Measurements from ENCODE around the gene PIGH. TPM values are rescaled to one million over a fixed set of nuclear protein-coding genes. Genes with fewer than 3 reads are reported as not detected.

Gene PIGH, protein sequence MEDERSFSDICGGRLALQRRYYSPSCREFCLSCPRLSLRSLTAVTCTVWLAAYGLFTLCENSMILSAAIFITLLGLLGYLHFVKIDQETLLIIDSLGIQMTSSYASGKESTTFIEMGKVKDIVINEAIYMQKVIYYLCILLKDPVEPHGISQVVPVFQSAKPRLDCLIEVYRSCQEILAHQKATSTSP
- 10 to 100 TPM; 22.1 to 31.4 (median 29.2) TPM for total RNA-seq

DNA sequence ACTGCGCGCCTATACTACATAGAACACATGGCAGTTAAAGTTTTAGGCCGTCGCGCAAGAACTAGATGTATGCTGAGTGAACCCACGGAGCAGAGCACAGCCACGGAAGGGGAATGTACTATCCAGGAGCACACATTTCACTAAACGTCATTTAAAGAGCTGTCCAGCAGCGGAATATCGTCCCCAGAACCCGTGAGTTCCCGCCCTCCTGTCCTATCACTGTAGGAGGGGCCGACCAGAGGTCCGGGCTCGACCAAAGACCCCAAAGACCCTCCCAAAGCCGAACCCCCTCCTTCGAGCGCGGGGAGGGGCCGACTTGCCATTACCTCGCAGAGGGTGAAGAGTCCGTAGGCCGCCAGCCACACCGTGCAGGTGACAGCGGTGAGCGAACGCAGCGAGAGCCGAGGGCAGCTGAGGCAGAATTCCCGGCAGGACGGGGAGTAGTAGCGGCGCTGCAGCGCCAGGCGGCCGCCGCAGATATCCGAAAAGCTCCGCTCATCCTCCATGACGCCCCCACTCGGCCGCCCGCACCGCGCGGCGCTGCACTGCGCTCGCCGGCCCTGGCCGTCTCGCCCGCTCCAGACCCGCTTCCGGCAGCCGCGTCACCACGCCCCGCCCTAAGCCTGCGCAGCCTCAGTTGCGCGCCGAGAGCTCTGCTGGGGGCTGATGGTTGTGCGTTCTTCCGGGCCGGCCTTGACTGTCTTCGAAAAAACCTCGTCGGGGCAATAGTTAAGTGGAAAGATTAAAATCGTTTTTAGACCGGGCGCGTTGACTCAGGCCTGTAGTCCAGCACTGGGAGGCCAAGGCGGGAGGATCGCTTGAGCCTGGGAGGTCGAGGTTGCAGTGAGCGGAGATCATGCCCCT, at the start of gene PIGH:
PIGH (minus strand) TSS at position 571 of the 864 bp plus-strand sequence; CDS start at position 506, 65 bp downstream.
- TF ChIP-seq, protein P1, sequence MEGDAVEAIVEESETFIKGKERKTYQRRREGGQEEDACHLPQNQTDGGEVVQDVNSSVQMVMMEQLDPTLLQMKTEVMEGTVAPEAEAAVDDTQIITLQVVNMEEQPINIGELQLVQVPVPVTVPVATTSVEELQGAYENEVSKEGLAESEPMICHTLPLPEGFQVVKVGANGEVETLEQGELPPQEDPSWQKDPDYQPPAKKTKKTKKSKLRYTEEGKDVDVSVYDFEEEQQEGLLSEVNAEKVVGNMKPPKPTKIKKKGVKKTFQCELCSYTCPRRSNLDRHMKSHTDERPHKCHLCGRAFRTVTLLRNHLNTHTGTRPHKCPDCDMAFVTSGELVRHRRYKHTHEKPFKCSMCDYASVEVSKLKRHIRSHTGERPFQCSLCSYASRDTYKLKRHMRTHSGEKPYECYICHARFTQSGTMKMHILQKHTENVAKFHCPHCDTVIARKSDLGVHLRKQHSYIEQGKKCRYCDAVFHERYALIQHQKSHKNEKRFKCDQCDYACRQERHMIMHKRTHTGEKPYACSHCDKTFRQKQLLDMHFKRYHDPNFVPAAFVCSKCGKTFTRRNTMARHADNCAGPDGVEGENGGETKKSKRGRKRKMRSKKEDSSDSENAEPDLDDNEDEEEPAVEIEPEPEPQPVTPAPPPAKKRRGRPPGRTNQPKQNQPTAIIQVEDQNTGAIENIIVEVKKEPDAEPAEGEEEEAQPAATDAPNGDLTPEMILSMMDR (IDR thresholded peaks at IDR 0.05) = no peak
- no peak for TF ChIP-seq POLR2A (IDR thresholded peaks at IDR 0.05)
- DNase-seq (ENCODE audit: low spot score in 2 of 2) = peak; percentile 83 to 97
- 5 to 9% methylated on average over 38 to 42 of the region's 77 CpGs for WGBS, 2 donors
- H3K4me3 ChIP-seq (ENCODE audit: low read depth, poor library complexity, severe bottlenecking) = peak within 1 kb of the TSS; percentile 72
- intact Hi-C loops (cut with DNase I; ENCODE audit: low total_unique reads) = no loop called here

DNA sequence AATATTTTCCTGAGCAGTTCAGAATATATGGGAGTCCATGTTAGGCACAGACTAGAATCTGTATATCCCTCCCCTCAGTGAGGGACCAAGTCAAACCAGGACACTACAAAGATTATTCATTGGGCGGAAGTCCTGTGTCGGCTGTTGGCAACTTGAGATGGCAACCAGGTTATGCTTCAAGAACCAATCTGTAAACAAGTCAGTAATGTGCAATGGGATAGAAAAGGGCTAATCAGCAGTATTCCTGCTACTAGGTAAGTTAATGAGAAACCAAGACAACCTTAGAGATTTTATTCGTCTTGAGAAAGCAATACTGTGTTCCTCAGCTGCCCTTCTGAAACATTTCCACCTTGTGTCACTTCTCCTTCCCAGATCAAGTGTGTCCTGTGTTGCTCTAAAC, 46.1 kb upstream of the PIGH start:
- TF ChIP-seq, protein P1 (IDR thresholded peaks at IDR 0.05) = no peak
- no peak for TF ChIP-seq POLR2A (IDR thresholded peaks at IDR 0.05)
- DNase-seq (ENCODE audit: low spot score in 2 of 2) = no peak
- intact Hi-C loops (cut with DNase I; ENCODE audit: low total_unique reads) = no loop called here
- H3K4me3 ChIP-seq (ENCODE audit: low read depth, poor library complexity, severe bottlenecking) = no peak overlapping the region
- WGBS, 2 donors = 87 to 91% methylated on average over 3 of the region's 3 CpGs

DNA sequence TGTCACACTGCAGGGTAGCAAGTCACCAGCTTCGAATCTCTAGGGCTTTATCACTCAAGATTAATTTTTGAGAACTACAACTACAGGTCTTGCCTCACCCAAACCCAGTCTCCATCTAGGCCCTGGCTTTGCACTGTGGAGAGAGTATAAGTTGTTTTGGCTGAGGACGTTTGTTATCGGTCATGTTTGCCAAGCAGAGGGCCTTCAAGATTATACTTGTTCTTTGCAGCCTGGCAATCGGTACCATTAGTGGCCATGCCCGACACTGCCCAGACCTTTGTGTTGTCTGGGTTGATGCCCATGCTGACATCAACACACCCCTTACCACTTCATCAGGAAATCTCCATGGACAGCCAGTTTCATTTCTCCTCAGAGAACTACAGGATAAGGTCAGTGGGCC, 45.3 kb upstream of the PIGH start:
- intact Hi-C loops (cut with DNase I; ENCODE audit: low total_unique reads) = no loop called here
- WGBS, 2 donors = 75 to 85% methylated on average over 5 of the region's 5 CpGs

DNA sequence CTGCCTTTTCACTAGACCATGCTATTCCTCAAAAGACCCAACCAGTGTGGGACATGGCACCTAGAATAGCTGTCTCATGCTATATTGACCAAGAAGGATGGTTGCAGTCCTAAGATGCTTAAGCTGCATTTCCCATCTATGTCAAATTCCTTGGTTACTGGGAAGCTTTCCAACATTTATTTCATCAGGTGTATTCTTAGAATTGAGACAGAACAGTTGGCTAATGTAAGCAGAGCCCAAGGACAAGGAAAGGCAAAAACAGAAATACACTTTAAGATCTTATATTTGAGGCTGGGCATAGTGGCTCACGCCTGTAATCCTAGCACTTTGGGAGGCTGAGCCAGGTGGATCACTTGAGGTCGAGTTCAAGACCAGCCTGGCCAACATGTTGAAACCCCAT, 44.4 kb upstream of the PIGH start:
- intact Hi-C loops (cut with DNase I; ENCODE audit: low total_unique reads) = no loop called here
- WGBS, 2 donors = 79 to 86% methylated on average over 2 of the region's 2 CpGs
- no peak overlapping the region for H3K4me3 ChIP-seq (ENCODE audit: low read depth, poor library complexity, severe bottlenecking)
- TF ChIP-seq, protein P1 (IDR thresholded peaks at IDR 0.05) = no peak
- TF ChIP-seq POLR2A (IDR thresholded peaks at IDR 0.05) = no peak
- DNase-seq (ENCODE audit: low spot score in 2 of 2) = no peak

More for the DNA sequence above, 45.3 kb upstream of the PIGH start:
- no peak overlapping the region for H3K4me3 ChIP-seq (ENCODE audit: low read depth, poor library complexity, severe bottlenecking)
- no peak for DNase-seq (ENCODE audit: low spot score in 2 of 2)
- TF ChIP-seq, protein P1 (IDR thresholded peaks at IDR 0.05) = no peak
- no peak for TF ChIP-seq POLR2A (IDR thresholded peaks at IDR 0.05)

DNA sequence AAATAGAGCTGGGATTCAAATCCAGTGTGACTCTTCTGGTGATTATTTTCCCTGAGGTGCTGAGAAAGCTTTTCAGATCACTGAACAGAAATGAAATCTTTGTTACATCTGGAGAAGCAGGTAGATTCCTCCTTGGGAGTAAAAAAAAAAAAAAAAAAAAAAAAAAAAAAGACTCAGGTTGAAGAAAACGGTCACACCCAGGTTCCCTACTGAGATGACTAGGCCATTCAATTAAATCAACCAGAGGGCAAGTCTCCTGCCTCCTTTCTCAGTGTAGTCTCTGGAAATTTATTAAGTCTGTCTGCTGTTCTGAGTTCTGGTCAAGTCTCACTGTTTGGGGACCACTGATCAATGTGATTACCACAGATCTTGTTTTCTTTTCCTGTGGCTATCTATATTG, 43.6 kb upstream of the PIGH start:
- WGBS, 2 donors = 39 to 50% methylated on average over 1 of the region's 1 CpG
- intact Hi-C loops (cut with DNase I; ENCODE audit: low total_unique reads) = no loop called here
- TF ChIP-seq, protein P1 (IDR thresholded peaks at IDR 0.05) = no peak
- TF ChIP-seq POLR2A (IDR thresholded peaks at IDR 0.05) = no peak
- no peak for DNase-seq (ENCODE audit: low spot score in 2 of 2)
- no peak overlapping the region for H3K4me3 ChIP-seq (ENCODE audit: low read depth, poor library complexity, severe bottlenecking)

Data from lower leg skin (tissue), 4 donors.